HG02870 (cell line): ENCODE measurements around the gene TBX1.

Source experiments
- ATAC-seq: cut with Tn5 transposase; IDR thresholded peaks from one replicate; pipeline ENCODE4 v1.9.1; 2021; ENCODE audit warnings: mild to moderate bottlenecking, moderate library complexity; ENCODE audit not compliant: unreplicated experiment

The TBX1 gene

DNA sequence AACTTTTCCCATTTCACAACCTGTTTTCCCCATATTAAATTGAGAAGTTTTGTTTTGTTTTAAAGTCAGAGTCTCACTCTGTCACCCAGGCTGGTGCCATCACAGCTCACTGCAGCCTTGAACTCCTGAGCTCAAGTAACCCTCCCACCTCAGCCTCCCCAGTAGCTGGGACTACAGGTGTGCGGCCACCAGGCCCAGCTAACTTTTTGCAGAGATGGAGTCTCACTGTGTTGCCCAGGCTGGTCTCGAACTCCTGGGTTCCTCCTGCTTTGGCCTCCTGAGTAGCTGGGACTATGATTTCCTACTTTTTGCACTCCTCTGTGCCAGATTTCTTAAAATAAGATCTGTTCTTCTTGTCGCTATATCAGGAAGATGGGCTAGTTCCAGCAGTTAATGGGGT, 49.2 kb downstream of the TBX1 start:
- no peak for ATAC-seq

- no peak for ATAC-seq
Observed at GRCh38 chr22:19810381-19811201, 50.0 kb downstream of the TBX1 start.

DNA sequence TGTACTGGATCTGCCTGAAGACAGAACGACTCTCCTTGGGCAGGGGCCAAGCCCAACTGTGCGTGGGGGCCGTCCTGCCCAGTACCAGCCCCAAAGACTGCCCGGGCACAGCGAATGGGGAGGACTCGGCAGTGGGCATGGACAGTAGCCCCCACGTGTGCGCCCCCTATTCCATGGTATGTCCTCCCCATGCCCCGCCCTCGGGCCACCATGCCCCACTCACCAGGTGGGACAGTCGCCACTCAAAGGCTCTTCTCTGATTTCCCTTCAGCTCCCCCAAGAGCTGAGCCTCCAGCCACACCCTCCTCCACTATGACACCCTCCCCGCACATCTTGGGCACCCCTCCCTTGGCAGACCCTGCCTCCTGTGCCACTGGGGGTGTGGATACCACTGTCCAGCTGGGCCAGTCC, 50.6 kb downstream of the TBX1 start:
- no peak for ATAC-seq

DNA sequence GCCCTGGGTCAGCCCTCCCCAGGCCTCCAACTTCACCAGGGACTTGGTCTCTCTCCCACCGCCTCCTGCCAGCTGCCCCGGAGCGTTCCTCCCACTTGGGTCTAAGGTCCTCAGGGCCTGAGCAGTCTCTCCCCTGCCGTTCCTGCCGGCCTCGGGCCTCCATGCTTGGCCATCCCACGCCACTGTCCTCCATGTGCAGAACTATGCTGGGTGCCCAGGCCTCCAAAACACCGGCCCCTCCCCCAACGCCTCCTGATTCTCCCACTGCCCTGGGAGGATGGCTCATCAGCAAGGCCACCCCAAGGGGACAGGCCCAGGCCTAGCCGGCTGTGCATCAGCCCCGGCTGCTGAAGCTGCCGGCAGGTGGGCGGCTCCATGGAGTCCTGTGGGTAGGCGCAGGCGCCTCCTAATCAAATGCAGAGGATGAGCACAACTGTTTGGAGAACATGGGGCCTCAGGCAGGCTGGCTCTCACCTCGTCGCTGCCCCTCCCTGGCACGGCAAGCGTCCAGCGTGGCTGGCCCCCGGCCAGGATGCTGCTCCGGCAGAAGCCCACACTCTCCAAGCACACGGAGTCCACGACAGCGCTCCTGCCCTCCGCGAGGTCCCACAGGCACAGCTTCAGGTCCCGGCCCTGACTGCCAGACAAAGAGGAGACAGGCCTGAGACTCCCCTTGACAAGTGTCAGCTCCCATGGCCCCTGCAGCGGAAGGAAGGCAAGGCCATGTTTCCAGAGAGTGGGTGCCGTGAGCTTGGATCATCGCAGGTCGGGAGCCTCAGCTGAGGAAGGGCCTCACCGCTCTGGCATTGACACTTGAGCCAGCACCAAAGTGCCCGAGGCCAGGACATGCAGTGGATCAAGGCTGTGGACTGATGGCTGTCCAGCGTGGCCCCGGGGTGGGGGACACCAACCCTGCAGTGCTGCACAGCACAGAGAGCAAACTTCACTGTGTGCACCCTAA, 51.5 kb downstream of the TBX1 start:
- no peak for ATAC-seq

GRCh38 chr22:19812910-19813309, 52.3 kb downstream of the TBX1 start:
- no peak for ATAC-seq

GRCh38 chr22:19814428-19814827, 53.9 kb downstream of the TBX1 start:
- ATAC-seq = no peak

DNA sequence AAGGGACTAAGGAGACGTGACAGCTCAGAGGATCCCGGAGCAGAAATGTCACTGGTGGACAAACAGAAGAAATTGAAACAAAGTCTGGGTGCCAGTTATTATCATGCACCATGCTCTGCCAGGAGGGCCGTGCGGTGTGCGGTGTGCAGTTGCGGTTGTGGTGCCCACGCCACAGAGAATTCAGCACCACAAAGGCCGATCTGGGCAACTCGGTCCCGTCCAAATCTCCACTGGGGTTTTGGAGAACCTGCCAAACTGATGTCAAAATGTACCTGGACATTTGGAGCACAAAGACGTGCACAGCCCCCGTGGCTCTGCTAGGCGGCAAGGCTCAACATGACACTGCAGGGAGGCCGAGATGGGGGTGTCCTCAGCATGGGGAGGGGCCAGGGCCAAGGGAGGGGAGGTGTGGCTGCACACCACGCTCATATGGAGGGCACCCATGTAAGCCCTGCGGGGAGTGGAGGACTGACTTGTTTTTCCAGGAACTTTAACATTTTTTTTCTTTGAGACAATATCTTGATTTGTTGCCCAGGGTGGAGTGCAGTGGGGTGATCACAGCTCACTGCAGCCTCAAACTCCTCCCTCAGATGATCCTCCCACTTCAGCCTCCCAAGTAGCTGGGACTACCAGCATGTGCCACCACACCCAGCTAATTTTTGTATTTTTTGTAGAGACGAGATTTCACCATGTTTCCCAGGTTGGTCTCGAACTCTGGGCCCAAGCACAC, 54.7 kb downstream of the TBX1 start:
- ATAC-seq = no peak

DNA sequence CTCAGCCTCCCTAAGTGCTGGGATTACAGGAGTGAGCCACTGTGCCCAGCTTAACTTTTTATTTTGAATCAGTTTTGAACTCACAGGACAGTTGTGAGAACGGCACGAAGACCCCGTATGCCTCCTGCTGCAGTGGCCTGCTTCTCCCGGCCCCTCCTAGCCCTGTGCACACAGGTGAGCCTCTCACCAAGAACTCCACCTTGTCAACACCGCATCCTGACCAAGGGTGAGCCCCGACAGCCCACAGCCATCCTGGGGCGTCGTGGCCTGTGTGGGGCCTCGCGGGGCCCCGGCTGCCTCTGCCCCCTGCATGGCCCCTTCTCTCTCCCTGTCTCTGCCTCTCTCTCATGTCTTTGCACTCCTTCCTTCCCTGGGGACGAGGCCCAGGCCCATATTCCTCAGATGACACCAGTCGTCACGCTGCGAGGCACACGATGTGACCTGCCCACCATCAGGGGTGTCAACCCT, 55.3 kb downstream of the TBX1 start:
- no peak for ATAC-seq

DNA sequence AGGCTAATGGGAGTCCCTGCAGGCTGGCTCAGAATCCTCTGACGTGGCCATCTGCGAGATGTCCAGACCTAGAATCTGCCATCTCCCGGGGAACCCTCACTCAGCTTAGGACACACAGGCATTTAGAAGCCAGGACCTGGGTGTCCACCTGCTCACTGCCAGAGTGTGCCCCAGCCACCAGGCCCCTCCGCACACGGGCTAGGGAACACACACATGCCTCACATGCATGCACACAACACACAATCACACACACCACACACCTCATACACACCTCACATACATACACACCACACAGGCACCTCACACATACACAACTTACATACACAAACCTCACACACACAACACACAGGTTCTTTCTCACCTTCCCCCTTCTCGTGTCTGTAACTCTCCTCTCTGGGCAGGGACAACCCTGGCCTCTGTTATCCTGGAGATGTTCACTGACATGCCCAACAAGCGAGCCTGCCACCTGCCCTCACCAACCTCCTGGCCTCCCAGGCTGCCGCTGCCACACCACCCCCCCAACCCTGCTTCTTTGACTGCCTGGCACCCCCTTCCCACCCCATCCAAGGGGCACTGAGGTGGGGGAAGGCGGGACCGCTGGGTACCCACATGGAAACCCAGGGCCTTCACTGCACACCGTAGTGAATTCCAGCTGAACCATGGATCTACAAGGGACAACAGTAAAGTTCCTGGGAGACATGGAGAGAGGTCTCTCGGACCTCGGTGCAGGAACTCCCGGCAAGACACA, 56.0 kb downstream of the TBX1 start:
- no peak for ATAC-seq
